Stimulated activated CD4-positive, alpha-beta T cell treated with anti-CD3 and anti-CD28 coated beads, TNF-alpha, amount 100 ng/mL, for 24 hours (primary cell): ENCODE data around the gene TMEM150B.
A peak's percentile ranks its signal among the peaks of the same experiment; 100 is the strongest.

Experiments
- DNase-seq, 3 experiments: peaks; one replicate each; pipeline ENCODE4 v3.0.0-alpha.2; 2020; ENCODE audit warnings: low read depth in 3 of 3

Gene TMEM150B, protein sequence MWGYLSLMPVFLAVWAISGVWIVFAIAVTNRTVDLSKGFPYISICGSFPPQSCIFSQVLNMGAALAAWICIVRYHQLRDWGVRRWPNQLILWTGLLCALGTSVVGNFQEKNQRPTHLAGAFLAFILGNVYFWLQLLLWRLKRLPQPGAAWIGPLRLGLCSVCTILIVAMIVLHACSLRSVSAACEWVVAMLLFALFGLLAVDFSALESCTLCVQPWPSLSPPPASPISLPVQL

DNA sequence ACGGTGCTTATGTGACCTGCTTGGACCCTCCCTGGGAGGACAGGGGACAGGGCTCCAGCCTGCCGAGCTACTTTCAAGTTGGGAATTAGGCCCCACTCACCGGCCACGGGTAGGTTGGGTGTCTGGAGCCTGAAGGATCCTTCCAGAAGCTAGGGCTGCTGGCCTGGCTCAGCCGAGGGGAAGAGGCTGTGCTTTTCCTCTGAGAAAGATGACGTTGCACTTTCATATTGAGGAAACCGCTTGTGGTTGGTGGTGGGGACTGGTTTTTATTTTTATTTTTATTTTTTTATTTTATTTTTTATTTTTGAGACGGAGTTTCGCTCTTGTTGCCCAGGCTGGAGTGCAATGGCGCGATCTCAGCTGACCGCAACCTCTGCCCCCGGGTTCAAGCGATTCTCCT lies at the start of gene TMEM150B:
Gene TMEM150B (minus strand): TSS at position 170 of the 400 bp plus-strand sequence. CDS start 4,305 bp downstream, outside the sequence.
- no peak for DNase-seq

DNA sequence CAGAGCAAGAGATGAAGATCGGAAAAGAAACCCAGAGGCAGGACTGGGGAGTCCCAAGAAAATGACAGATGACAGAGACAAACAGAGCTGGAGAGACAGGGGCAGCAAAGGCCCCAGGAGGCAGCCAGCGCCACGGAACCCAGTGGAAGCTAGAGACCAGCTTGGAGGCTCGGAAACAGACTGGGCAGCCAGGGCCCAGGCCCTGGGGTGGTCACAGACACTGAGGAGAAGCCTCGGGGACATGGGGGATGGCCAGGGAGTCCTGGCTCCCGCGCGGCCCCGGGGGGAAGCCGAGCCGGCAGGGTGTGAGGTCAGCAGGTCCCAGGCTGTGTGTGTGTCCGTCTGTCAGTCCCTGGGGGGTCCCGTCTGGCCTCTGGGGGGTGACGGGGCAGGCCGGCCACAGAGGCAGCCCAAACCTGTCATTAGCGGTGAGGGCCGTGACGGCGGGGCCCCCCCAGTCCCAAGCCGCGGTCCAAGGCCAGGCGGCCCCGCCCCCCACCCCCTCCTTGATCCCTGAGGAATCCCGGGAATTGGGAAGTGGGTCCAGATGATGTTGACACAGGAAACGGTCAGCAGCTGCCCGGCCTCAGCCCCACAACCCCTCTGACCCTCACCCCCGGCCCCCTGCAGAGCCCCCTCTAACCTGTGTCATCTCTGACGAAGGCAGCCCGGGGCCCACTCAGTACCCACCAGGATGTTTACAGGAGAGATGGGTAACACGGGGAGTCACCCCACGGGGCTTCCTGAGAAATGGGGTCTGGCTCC lies 49.0 kb upstream of the TMEM150B start:
- no peak for DNase-seq

DNA sequence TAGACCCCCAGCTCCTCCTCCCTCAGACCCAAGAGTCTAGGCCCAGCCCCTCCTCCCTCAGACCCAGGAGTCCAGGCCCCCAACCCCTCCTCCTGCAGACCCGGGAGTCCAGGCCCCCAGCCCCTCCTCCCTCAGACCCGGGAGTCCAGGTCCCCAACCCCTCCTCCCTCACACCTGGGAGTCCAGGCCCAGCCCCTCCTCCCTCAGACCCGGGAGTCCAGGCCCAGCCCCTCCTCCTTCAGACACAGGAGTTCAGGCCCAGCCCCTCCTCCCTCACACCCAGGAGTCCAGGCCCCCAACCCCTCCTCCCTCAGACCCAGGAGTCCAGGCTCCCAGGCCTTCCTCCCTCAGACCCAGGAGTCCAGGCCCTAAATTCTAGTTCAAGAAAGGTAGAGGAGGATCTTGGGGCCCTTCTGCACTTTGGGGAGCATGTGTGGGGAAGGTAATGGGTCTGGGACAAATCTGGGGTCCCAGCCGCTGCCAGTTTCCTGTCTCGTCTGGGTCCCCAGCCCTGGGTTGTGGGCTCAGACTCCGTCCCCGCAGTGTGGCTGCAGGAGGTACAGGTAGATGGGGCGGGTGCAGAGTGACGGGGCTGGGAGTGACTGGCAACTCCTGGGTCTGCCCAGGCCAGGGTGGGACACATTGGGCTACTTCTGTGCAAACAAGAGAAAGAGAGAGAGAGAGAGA lies 48.3 kb upstream of the TMEM150B start:
- no peak for DNase-seq

DNA sequence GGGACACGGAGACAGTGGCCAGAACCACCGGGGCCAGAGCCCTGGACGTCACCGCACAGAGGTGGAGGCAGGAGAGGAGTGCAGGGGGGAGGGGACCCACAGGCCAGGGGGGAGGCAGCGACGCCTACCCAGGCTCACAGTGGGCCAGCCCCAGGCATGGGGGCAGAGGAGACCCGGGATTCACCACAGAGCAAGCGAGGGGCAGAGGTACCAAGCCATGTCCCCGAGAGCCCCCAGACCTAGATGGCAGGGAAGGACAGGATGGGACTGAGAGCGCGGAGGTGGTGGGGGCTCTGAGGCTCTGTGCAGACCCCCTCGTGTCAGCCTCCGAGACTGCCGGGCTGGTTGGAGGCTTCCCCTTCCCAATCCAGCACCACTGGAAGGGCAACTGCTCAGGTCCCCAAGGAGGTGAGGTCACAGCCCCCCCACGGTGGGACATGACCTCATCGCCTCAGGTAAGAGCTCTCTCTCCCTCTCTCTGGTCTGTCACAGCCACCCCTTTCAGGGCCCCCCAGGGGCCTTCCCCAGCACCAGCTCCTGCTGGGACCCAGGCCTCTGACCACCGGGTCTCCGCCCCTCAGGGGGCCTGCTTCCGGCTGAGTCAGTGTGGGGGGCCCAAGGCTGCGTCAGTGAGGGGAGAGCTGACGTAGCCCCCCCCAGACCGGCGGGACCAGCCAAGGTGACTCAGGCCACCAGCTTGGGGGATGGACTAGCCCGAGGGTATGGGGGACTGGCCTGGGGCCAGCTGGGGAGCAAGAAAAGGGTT lies 47.4 kb upstream of the TMEM150B start:
- DNase-seq = no peak

DNA sequence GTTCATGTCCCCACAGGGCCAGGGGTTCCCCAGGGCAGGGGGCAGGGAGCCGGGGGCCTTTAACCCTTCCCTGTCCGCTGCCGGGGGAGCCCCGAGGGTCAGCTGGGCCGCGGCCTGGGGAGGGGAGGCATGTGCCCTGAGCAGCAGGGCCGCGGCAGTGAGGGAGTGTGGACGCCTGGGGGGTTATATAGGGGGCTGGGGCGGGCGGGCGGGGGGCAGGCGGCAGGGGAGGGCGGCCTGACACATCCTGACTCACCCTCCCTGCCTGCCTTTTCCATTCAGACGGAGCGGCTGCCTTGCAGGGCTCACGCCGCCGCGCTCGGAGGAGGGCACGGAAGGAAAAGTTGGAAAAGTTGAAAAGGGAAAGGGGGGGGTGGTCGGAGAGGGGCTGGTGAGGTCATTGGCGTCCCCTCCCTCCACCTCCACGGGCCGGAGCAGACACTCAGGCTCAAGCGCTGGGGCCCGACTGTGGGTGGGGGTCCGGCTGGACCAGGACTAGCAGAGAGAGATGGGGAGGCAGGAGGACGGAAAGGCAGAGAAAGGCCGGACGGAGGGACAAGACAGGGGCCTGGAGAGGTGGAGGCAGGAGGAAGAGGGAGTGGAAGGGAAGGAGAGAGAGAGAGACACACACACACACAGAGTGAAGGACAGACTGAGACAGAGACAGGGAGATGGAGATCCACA lies 45.3 kb upstream of the TMEM150B start, which contains the start of gene IL11:
Gene IL11 (minus strand): TSS at position 159 of the 684 bp plus-strand sequence. CDS start 153 bp downstream, at position 6.
- no peak for DNase-seq

DNA sequence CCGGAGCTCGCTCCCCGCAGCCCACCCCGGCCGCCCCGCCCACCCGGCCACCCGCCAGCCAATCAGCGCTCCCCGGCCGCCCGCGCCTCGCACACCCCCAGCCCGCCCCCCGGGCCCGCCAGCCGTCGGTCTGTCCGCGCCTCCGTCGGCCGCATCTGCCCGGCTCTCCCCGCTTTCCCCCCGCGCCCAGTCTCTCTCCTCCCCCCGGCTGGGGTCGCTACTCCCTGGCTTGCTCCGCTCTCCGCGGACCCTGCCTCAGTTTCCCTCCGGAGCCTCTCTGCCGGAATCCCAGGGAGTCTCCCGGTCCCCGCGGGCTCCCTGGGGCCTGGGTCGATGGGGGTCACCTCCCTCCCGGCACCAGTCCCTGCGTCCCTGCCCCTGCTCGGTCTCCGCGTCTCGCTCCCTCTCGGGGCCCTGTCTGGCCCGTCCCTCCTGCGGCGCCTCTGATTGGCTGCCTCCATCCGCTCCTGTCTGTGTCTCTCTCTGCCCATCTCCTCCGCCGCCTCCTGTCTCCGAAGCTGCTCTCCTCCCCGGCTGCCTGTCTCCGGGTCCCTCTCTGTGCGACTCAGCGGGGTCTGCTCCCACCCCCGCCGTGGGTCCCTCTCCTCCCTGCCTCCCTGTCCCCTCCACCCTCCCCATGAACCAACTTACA lies 44.6 kb upstream of the TMEM150B start:
- peak in 1 of 3 experiments; percentile 33 for DNase-seq

DNA sequence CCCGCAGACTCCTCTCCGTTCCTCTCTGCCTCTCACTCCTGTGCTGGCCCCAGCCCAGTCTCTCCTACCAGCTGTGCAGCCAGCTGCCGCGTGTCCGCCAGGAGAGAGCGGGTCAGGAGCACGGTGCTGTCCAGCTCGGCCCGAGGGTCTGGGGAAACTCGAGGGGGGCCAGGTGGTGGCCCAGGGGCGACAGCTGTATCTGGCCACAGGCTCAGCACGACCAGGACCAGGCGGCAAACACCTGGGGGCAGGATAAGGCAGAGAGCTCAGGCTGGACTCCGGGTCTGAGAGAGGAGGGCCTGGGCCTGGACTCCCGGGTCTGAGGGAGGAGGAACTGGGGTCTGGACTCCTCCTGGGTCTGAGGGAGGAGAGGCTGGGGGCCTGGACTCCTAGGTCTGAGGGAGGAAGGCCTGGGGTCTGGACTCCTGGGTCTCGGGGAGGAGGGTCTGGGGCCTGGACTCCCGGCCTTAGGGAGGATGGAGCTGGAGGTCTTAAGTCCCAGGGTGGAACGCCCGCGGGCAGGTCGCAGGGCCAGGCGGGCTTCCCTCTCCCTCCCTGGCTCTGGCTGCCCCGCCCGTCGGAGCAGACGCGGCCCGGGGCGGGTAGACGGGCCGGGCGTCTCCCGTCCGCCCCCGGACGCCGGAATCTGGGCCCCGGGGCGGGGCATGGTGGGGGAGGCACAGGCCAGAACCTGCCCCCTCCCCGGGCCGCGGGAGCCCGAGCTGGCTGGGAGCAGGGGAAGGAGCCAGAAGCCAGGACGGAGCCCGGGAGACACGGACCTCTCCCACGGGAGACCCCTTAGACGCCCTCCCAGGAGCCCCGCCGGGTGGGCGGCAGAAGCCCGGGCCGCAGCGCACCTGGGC lies 43.8 kb upstream of the TMEM150B start:
- DNase-seq = no peak

DNA sequence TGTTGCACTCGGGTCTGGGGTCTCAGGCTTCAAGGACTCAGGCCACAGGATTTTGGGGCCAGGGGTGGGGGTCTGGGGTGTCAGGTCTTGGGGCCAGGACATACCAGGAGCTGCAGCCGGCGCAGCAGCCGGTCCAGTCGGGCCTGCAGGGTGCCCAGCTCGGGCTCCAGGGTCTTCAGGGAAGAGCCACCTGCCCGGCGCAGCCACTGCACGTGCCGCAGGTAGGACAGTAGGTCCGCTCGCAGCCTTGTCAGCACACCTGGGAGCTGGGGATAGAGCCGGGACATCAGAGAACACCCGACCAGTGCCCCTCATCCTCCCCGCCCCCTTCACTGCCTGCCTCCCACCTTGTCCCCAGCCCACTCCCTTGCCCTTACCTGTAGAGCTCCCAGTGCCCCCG lies 43.0 kb upstream of the TMEM150B start:
- no peak for DNase-seq

DNA sequence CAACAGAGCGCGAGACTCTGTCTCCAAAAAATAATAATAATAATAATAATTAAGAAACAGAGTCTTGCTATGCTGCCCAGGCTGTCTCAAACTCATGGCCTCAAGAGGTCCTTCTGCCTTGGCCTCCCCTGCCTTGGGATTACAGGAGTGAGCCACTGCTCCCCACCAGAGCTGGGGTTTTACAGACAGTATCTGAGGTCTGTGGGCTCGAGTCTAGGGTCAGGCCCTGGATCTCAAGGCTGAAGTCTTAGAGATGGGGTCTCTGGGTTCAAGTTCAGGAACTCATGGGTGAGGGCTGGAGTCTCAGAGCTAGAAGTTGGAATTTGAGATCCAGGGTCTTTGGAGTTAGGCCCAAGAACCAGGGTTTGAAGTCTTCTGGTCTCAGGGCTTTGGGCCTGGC lies 41.6 kb upstream of the TMEM150B start:
- no peak for DNase-seq

DNA sequence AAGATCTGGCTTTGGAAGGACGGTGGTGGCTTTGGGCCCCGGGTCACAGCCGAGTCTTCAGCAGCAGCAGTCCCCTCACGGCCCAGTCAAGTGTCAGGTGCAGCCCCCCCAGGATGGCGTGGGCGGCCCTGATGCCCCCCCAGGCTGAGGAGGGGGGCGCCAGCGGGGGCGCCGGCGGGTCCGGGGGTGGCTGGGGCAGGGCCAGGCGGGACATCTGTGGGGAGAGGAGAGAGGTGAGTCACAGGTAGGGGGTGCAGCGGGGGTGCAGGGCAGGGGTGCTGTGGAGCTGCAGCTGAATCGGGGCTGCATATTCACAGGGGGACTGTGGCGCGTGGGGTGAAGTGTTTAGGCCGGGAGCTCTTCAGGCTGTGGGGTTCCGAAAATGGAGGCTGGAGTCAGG lies 40.8 kb upstream of the TMEM150B start:
- no peak for DNase-seq

DNA sequence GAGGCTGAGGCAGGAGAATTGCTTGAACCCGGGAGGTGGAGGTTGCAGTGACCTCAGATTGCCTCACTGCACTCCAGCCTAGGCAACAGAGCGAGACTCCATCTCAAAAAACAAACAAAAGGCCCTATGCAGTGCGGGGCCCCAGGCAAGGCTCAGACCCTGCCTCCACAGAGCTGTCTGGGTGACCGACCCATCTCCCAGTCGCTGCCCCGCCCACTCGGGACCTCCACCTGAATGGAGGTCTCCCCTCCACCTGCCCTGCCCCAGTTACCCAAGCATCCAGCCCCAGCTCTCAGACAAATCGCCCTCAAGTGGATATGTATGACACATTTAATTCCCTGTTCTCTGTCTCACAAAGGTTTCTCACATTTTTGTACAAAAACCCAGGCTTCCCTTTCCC lies 40.1 kb upstream of the TMEM150B start:
- no peak for DNase-seq

DNA sequence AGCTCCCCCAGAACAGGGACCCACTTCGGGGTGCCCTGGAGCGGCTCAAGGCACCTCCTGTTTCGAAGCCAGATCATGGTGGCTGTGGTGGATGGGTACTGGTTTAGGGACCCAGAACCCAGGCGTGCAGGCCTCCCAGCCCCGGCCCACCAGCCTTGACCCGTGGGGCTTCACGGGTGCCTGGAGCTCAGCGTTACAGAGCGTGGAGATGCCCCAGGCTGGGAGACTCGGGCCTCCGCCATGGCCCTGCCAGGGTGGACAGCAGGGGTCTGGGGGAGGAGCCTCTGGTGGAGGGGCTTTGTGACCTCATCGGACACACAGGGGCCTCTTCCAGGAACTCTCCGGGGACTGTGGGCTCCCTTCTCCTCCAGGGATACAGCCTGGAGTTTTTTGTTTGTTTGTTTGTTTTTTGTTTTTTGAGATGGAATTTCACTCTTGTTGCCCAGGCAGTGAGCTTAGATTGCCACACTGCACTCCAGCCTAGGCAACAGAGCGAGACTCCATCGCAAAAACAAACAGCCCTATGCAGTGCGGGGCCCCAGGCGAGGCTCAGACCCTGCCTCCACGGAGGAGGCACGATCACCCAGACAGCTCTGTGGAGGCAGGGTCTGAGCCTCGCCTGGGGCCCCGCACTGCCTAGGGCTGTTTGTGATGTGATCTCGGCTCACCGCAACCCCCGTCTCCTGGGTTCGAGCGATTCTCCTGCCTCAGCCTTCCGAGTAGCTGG lies 38.0 kb upstream of the TMEM150B start, which contains the start of gene GARIN5B:
Gene GARIN5B (minus strand): TSS at position 271 of the 727 bp plus-strand sequence. CDS start 194 bp downstream, at position 77.
- no peak for DNase-seq

DNA sequence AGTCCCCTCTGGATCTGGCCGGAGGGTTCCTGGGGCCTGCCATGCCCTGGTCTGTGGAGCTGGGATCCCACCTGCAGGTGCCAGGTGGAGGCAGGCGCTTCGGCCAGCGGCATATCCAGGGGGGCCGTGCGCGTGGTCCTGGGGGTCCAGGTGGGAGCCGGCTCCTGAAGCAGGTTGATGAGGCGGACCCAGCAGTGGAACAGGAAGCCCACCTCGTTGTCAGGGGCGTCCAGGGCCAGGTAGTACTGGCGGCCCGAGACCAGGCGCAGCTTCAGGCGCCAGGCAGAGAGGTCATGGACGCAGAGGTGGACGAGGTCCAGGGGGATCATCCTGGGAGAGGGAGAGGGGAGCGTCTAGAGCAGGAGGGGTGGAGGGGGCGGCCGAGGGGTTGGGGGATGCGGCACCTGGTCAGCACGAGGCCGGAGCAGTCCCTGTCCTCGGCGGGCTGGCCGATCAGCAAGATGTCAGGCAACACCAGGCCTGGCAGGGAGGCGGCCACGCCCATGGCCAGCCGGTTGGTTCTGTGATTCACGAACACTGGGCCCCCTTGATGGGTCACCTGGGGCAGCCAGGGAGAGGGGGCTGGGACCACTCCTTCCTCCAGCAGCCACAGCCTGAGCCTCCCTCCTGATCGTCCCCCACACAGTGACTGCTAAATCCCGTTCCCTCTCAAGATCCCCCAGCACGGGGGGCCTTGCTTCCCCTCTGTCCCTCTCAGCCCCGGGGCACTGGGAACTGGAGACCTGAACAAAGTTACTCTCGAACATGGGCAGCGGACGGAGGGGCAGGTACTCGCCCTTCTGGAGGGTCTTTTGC lies 37.2 kb upstream of the TMEM150B start:
- DNase-seq = no peak

DNA sequence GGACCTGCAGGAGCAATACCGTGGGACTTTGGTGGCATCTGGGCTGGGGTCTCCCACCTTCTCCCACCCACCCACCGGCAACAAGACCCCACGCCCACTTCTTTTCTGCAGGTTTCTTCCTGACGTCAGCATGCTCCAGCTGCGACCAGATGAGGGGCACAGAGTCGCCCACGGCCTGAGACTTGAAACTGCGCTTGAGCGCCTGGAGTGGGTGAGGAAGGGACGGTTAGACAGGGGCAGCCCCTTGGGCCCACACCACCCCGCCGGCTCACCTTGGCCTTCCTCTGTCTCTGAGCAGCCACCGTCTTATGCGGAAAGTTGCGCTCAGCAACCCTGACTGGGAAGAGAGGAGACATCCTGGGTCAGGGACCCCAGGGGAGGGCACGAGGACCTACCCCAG lies 35.8 kb upstream of the TMEM150B start:
- DNase-seq = no peak

DNA sequence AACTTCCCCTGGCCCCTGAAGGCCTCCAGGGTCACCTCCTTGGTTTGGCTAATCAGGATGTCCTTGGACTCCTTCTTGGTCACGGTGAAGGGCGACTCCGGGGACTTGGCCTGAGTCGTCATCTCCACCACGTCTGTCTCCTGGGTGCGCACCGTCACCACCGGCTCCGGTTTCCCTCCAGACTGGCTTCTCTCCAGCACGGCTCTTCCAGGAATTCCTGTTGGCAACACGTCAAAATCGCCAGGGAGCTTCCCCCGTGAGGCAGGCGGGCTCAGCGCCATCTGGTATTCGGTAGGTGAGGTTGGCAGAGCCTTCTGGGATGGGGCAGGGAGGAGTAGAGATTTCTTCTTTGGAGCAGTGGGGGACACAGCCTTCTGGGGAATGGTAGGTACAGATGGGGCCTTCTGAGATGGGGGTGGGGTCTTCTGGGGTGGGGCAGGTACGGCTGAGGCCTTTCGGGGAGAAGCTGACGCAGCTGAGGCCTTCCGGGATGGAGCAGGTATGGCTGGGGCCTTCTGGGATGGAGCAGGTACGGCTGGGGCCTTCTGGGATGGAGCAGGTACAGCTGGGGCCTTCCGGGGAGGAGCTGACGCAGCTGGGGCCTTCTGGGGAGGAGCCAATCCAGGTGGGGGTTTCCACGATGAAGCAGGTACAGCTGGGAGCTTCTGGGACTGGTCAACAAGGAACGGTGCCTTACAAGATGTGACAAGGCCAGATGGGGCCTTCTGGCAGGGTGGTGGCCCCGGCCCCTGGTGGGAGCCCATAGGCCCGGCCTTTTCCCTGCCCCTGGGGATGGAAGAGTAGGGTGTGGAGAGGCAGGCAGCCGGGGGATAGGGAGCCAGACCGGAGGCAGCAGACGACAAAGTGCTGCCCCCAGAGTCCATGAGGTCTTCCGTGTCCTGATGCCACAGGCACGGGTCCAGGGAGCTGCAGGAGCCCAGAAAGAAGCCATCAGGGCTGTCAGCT lies 34.1 kb upstream of the TMEM150B start:
- DNase-seq = no peak

DNA sequence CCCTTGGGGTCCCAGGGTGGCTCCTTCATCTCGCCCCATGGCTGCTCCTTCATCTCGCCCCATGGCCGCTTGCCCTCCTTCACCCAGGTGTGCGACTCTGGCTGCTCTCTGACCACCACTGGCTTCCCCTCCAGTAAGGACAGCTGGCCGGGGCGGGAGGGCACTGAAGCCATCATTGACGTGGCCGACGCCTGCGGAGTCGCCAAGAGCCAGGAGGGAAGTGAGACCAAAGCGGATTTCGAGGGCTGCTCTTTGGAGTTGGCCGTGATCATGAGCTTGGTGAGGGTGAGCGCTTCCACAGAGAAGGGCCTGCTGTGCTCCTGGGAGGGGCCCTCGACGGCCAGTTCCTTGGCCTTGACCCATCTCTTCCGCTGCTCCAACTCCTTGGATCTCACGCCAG lies 33.4 kb upstream of the TMEM150B start:
- no peak for DNase-seq
